Adrenal gland (tissue), 12 donors: ENCODE data around the gene CD81. TPM values are rescaled to one million over a fixed set of nuclear protein-coding genes. Genes with fewer than 3 reads are reported as not detected.

Experiments used
- DNase-seq, 7 donors: peaks; one replicate each; pipeline ENCODE4 v3.0.0-alpha.2; 2019 to 2020
- H3K27ac ChIP-seq, 5 donors: fragments of 200-600 bp; sonication (generic) in 4 of 5; 1 replicate in 3 of 5; 2 replicates in 2 of 5; pipeline versions ENCODE4 v1.5.1 to v1.8.0; 2016 to 2020; ENCODE audit warnings: mild to moderate bottlenecking in 1 of 5
- H3K27me3 ChIP-seq: fragments of 200-600 bp; 2 replicates; pipeline ENCODE4 v1.8.0; 2021
- H3K36me3 ChIP-seq, 2 donors: fragments of 200-600 bp; replicated peaks in 1 of 2; 1 replicate in 1 of 2; 2 replicates in 1 of 2; pipeline versions ENCODE4 v1.5.1 to v1.8.0; 2018 to 2022
- H3K4me1 ChIP-seq, 2 donors: fragments of 200-600 bp; replicated peaks in 1 of 2; 1 replicate in 1 of 2; 2 replicates in 1 of 2; pipeline versions ENCODE4 v1.5.1 to v1.8.0; 2018 to 2021
- H3K4me3 ChIP-seq, 4 donors: fragments of 200-600 bp; sonication (generic) in 3 of 4; one replicate each; pipeline ENCODE4 v1.5.1; 2016 to 2018
- H3K9me3 ChIP-seq, 3 donors: fragments of 200-600 bp; sonication (generic) in 1 of 3; replicated peaks in 1 of 3; 1 replicate in 2 of 3; 2 replicates in 1 of 3; pipeline versions ENCODE4 v1.5.1 to v1.8.0; 2016 to 2021
- POLR2A ChIP-seq, 2 donors: fragments of 450-650 bp; IDR thresholded peaks; one replicate each; pipeline ENCODE4 v1.6.1; 2017; ENCODE audit warnings: antibody characterized with exemption in 2 of 2, mild to moderate bottlenecking in 2 of 2, moderate library complexity in 1 of 2
- WGBS, 4 donors: extraction: QIAGEN DNeasy Blood & Tissue Kit in 2 of 4; methylation state at CpG; one replicate each; pipeline versions ENCODE4 v1.1.5 to v1.1.7; 2013 to 2017; 5-methylcytosine and 5-hydroxymethylcytosine counted together
- intact Hi-C, 2 donors: fragments of 100-400 bp; cut with DNase I; formaldehyde crosslinking; loops; one replicate each; pipeline versions ENCODE4 v1.14.1 to v1.15.0; 2022 to 2023
- polyA plus RNA-seq, 3 donors: library from polyadenylated mRNA; stranded (reverse); fragments of 200-250 nt in 2 of 3; fragments of 350-450 nt in 1 of 3; fragmentation: Illumina TruSeq in 1 of 3; extraction: RNeasy Lipid Tissue Mini Kit (QIAGEN cat#74804) in 1 of 3; gene quantifications; one replicate each; pipeline ENCODE4 v1.2.3, GENCODE V29; 2013 to 2014
- total RNA-seq, 9 donors: library from RNA; depleted of rRNA in 4 of 9; stranded (reverse); fragments of >200 nt in 4 of 9; fragments of 120-200 nt in 1 of 9; fragmentation: NEBNext Ultra II Directional in 1 of 9; extraction: Animal tissue kit (Norgen Biotek cat#: 25700) in 1 of 9; gene quantifications; one replicate each; pipeline versions ENCODE4 v1.1.0 to v1.2.4, GENCODE V29; 2013 to 2023
- TF ChIP-seq, protein P1 (sequence below), 6 experiments: fragments of 450-650 bp in 4 of 6; fragments of 200-600 bp in 2 of 6; sonication (generic) in 1 of 6; IDR thresholded peaks; 1 replicate in 5 of 6; 2 replicates in 1 of 6; pipeline versions ENCODE4 v1.5.1 to v1.8.0; 2016 to 2021; ENCODE audit warnings: antibody characterized with exemption in 6 of 6, mild to moderate bottlenecking in 2 of 6, moderate library complexity in 1 of 6
- donor health status: healthy with polysubstance abuse.
- donor health status: Bipolar disorder and iron deficiency.
- donor health status: DM: yes; HTN: yes; CAD: no.
- donor health status: DM: no; HTN: no; CAD: no.
- donor health status: DM: no; HTN: no; CAD: no.
- donor health status: DM: yes; HTN: yes; CAD: no.

Gene CD81
- total and polyA plus RNA-seq, 12 donors = 40.9 to 444 (median 275) TPM

DNA sequence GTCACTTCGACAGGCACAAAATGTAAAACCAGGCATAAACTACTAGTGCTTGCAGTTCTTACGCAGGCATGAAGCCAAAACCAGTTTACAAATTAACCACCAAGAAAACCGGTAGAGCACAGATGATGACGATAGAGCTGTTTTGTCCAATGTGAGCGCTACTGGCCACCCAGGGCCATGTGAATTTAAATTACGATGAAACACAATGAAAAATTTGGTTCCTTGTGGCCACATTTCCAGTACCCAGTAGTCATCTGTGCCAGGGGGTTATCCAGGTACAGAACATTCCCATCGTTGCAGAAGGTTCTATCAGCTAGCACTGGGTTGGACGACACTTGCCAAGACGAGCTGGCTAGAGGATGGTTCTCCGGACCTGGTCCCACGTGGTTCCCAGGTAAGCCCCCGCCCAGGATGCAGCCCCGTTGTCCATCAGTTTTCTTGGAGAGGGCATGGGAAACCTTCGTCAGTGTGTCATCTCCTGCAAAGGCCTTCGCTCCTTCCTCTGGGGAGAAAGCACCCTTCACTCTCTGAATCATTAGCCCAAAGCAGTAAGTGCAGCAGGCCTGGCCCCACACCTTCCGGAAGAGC is 1.1 kb upstream of the CD81 start:
- intact Hi-C loops = no loop called here

DNA sequence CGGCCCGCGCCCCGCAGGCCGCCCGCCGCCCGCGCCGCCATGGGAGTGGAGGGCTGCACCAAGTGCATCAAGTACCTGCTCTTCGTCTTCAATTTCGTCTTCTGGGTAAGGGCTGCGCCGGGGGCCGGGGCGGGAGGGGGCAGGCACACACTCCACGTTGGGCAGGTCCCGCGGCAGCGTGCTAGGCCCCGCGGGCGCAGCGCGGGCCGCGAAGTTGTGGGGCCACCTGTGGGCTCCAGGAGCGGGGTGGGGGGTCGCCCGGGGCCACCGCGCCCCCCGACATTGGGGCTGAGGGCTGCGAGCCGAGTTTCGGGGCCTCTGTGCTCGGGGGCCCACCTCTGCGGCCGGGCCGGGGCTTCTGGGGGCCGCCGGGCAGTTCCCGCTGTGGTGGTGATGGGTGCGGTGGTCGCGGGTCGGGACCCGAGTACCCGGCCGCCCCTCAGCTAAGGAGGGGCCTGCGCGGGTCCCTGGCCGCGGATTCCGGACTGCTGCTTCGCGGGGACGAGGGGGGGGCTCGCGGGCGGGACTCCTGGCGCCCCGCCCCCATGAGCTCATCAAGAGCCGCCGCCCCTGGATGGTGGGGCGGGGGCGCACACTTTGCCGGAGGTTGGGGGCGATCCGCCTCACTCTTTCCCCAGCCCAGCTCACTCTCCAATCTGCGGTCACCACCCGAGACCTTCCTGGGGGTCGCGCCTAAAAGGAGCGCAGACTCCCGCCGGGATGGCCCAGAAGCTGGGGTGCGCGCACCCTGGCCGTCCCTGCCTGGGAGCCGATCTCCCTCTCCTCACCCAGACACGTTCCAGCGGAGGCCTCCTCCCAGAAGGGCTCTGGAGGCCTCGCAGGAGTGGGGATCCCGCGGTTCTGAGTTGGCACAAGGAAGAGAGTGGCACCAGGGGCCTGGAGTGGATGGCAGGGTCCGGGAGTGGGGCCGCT is 667 bp downstream of the CD81 start:
- intact Hi-C loops = no loop called here
- no peaks in the 10 kb centered on the region for H3K27me3 ChIP-seq
- H3K9me3 ChIP-seq = no peaks in the 10 kb centered on the region
- H3K4me3 ChIP-seq = peak overlapping the region; percentile 66 to 99 (median 71)
- H3K36me3 ChIP-seq = no peaks in the 10 kb centered on the region
- H3K27ac ChIP-seq = peak overlapping the region; percentile 60 to 99 (median 91)
- H3K4me1 ChIP-seq = peaks cover 7 to 41% of the 10 kb centered on the region in 2 donors
- DNase-seq = peak in 6 of 7 donors; percentile 59 to 78 (median 68)
- no peak for TF ChIP-seq POLR2A (IDR thresholded peaks at IDR 0.05)
- TF ChIP-seq, protein P1, sequence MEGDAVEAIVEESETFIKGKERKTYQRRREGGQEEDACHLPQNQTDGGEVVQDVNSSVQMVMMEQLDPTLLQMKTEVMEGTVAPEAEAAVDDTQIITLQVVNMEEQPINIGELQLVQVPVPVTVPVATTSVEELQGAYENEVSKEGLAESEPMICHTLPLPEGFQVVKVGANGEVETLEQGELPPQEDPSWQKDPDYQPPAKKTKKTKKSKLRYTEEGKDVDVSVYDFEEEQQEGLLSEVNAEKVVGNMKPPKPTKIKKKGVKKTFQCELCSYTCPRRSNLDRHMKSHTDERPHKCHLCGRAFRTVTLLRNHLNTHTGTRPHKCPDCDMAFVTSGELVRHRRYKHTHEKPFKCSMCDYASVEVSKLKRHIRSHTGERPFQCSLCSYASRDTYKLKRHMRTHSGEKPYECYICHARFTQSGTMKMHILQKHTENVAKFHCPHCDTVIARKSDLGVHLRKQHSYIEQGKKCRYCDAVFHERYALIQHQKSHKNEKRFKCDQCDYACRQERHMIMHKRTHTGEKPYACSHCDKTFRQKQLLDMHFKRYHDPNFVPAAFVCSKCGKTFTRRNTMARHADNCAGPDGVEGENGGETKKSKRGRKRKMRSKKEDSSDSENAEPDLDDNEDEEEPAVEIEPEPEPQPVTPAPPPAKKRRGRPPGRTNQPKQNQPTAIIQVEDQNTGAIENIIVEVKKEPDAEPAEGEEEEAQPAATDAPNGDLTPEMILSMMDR (IDR thresholded peaks at IDR 0.05) = no peak
- WGBS, 4 donors = 0 to 3% (median 1%) methylated on average over 14 to 88 of the region's 88 CpGs

More for the DNA sequence above, 1.1 kb upstream of the CD81 start:
- no peaks in the 10 kb centered on the region for H3K36me3 ChIP-seq
- no peak overlapping the region for H3K4me3 ChIP-seq
- TF ChIP-seq, protein P1 (IDR thresholded peaks at IDR 0.05) = no peak
- TF ChIP-seq POLR2A (IDR thresholded peaks at IDR 0.05) = no peak
- no peaks in the 10 kb centered on the region for H3K27me3 ChIP-seq
- no peaks in the 10 kb centered on the region for H3K9me3 ChIP-seq
- H3K27ac ChIP-seq = no peak overlapping the region
- peak in 3 of 7 donors; percentile 1 to 26 (median 16) for DNase-seq
- peaks cover 7 to 24% of the 10 kb centered on the region in 2 donors for H3K4me1 ChIP-seq
- 87 to 96% (median 95%) methylated on average over 14 to 16 of the region's 16 CpGs for WGBS, 4 donors

DNA sequence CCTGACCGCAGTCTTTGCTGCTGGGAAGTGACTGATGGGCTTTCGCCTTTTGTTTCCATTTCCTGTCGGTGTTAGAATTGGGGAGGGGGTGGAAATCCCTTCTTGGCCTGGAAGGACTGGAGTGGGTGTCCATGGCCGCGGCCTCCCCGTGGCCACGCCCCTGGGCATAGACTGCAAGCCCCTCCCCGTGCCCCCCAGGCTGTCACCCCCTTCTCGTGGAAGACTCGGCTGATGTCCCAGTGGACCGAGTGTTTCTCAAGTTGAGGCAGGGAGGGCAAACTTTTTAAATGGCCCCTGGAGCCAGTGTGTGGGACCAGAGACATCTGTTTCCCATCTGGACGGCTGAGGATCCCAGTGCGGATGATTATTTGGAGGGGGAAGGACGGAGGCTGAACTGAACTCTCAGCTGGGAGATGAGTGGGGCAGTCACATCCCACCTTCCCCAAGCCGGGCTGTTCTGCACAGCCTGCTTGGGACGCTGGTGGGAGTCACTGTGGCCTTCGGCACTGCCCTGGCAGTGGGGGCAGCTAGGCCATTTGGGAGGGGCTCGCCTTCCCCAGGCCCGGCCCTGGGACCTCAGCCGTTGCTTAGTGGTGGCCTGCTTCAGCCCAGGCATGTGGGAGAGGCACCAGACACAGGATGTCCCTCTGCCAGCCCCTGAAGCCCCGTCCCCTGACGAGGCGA is 1.6 kb downstream of the CD81 start:
- DNase-seq = peak in 4 of 7 donors; percentile 39 to 72 (median 44)
- Histone ChIP-seq H3K27ac (peak overlapping the region; percentile 60 to 99 (median 91)), H3K4me1 (peaks cover 9 to 50% of the 10 kb centered on the region in 2 donors), H3K9me3 (no peaks in the 10 kb centered on the region), H3K27me3 (no peaks in the 10 kb centered on the region), H3K4me3 (peak overlapping the region in 3 of 4 donors; percentile 66 to 99 (median 74)), H3K36me3 (no peaks in the 10 kb centered on the region)
- WGBS, 4 donors = 22 to 26% (median 24%) methylated on average over 5 to 23 of the region's 23 CpGs
- TF ChIP-seq, protein P1 (IDR thresholded peaks at IDR 0.05) = no peak
- TF ChIP-seq POLR2A (IDR thresholded peaks at IDR 0.05) = no peak
- intact Hi-C loops = no loop called here
